HCT116 (cell line): ENCODE measurements around the gene HOXB3.

Source experiments
- CEBPB ChIP-seq: IDR thresholded peaks from 2 replicates; pipeline ENCODE4 v1.6.1; 2012; ENCODE audit warnings: low read depth
- CTCF ChIP-seq, 3 experiments: fragments of 200-600 bp in 1 of 3; sonication (generic) in 1 of 3; IDR thresholded peaks in 2 of 3; conservative IDR thresholded peaks in 1 of 3; 2 replicates each; pipeline ENCODE4 v1.5.1; 2012 to 2017; ENCODE audit warnings: low read depth in 2 of 3, low read length in 2 of 3, antibody characterized with exemption in 1 of 3, borderline replicate concordance in 1 of 3, control low read depth in 1 of 3, mild to moderate bottlenecking in 1 of 3, mixed read lengths in 1 of 3, mixed run types in 1 of 3, moderate library complexity in 1 of 3; ENCODE audit not compliant: insufficient read depth in 1 of 3
- EZH2 ChIP-seq: fragments of 200-600 bp; sonication (generic); IDR thresholded peaks from 2 replicates; pipeline ENCODE4 v1.6.1; 2017; ENCODE audit warnings: antibody characterized with exemption, mixed run types
- EZH2phosphoT487 ChIP-seq: fragments of 200-600 bp; IDR thresholded peaks from 2 replicates; pipeline ENCODE4 v1.6.1; 2018; ENCODE audit warnings: antibody characterized with exemption, borderline replicate concordance
- JUND ChIP-seq: IDR thresholded peaks from 2 replicates; pipeline ENCODE4 v1.6.1; 2012
- MAX ChIP-seq: IDR thresholded peaks from 2 replicates; pipeline ENCODE4 v1.6.1; 2012
- POLR2A ChIP-seq: IDR thresholded peaks from 2 replicates; pipeline ENCODE4 v1.7.0; 2011; ENCODE audit warnings: borderline replicate concordance; ENCODE audit not compliant: insufficient read depth, insufficient read length; ENCODE audit errors: extremely low read depth
- POLR2AphosphoS5 ChIP-seq: IDR thresholded peaks from 2 replicates; pipeline ENCODE4 v1.6.1; 2011; ENCODE audit warnings: mild to moderate bottlenecking, low read depth, low read length, moderate library complexity
- REST ChIP-seq: IDR thresholded peaks from 2 replicates; pipeline ENCODE4 v1.6.1; 2012; ENCODE audit warnings: low read depth
- SIN3A ChIP-seq: IDR thresholded peaks from 2 replicates; pipeline ENCODE4 v1.6.1; 2012; ENCODE audit warnings: low read depth
- SP1 ChIP-seq: IDR thresholded peaks from 2 replicates; pipeline ENCODE4 v1.6.1; 2012; ENCODE audit warnings: low read depth
- SRF ChIP-seq: IDR thresholded peaks from 2 replicates; pipeline ENCODE4 v1.6.1; 2012; ENCODE audit warnings: low read depth
- ZNF274 ChIP-seq: fragments of 200-500 bp; sonication (Bioruptor generic); IDR thresholded peaks from 2 replicates; pipeline ENCODE4 v1.6.1; 2014; ENCODE audit warnings: mild to moderate bottlenecking, low read depth, low read length, inconsistent platforms

GRCh38 chr17:48548523-48549280 lies 41.3 kb downstream of the HOXB3 start:
- TF ChIP-seq EZH2phosphoT487 = no peak
- TF ChIP-seq CEBPB = no peak
- TF ChIP-seq POLR2AphosphoS5 = no peak
- TF ChIP-seq MAX = no peak
- no peak for TF ChIP-seq POLR2A
- TF ChIP-seq CTCF (IDR thresholded peaks at IDR 0.05 in 2 of 3, conservative IDR thresholded peaks at IDR 0.05 in 1 of 3; ENCODE audit: borderline replicate concordance in 1 of 3, insufficient read depth in 1 of 3, low read depth in 2 of 3, low read length in 2 of 3) = no peak
- TF ChIP-seq SIN3A = no peak
- no peak for TF ChIP-seq SP1
- no peak for TF ChIP-seq JUND
- TF ChIP-seq ZNF274 = no peak
- no peak for TF ChIP-seq EZH2
- TF ChIP-seq SRF = no peak
- no peak for TF ChIP-seq REST
